ENCODE results near the gene SDC3. TPM values are rescaled to one million over a fixed set of nuclear protein-coding genes. Genes with fewer than 3 reads are reported as not detected.
"Not testable (repeated sequence)": the region's sequence is repeated elsewhere in the genome, so short reads cannot be mapped to it uniquely, and the experiment has no call there.

The SDC3 gene
- polyA plus RNA-seq (2012; ENCODE audit: insufficient read depth, insufficient read length) = 10.9 TPM

GRCh38 chr1:30908696-30909364 lies at the start of gene SDC3:
SDC3 (minus strand) TSS chr1:30908758; CDS start chr1:30908586, 172 bp downstream.
- peak within 1 kb of the TSS; percentile 39 for H3K4me3 ChIP-seq (ENCODE audit: low read length)
- DNase-seq (ENCODE audit: low read depth, low spot score) = no peak

DNA sequence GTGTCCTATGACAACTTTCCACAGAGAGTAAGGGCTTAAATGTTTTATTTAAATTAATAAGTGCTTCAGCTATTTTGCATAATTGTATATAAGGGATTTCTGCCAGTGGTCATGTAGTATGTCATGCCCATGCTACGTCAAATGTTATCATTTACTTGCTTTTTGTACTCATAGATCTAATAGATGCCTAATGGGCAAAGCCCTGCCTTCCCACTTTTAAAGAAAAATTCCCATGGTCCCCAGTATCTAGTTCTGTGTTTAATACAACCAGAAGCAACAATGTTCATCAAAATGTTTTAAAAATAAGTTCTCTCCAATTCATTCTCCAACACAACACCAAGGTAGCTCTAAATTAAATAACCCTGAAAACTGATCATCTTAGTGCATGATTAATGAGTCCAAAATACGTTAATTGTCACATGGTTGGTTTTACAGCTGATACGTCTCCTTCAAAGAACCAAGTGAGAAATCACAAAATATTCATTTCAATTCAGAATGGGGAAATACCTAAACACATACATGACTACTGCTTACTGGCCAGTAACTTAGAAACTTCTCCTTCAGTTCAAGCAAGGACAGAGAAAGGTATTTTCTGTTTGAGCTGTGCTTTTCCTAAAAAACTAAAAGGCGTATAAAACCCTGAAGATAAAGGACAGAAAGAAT lies 49.1 kb upstream of the SDC3 start:
- DNase-seq (ENCODE audit: low read depth, low spot score) = no peak
- no peak overlapping the region for H3K4me3 ChIP-seq (ENCODE audit: low read length)

DNA sequence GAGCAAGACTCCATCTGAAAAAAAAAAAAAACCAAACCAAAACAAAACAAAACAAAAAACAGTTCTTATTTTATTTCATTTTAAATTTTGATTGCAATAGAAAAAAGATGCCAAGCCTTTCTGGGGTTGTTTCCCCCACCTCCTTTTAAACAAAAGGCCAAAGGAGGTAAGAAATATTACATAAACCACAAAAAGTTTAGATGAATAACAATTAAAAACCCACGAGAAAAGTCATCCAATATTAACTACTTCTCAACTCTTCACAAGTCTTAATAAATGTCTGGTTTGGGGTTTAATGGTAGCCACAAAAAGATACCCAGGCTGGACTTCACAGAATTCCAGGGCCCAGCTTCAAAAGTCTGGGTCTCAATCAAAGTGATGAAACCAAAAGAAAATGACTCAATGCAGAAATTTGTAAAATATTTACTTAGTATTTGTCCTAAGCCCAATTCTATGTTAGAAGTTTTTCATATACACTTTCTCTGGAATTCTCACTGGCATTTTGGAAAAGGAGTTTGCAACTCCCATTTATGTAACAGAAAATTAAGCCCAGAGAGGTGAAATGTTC lies 47.0 kb upstream of the SDC3 start:
- DNase-seq (ENCODE audit: low read depth, low spot score) = no peak
- no peak overlapping the region for H3K4me3 ChIP-seq (ENCODE audit: low read length)

DNA sequence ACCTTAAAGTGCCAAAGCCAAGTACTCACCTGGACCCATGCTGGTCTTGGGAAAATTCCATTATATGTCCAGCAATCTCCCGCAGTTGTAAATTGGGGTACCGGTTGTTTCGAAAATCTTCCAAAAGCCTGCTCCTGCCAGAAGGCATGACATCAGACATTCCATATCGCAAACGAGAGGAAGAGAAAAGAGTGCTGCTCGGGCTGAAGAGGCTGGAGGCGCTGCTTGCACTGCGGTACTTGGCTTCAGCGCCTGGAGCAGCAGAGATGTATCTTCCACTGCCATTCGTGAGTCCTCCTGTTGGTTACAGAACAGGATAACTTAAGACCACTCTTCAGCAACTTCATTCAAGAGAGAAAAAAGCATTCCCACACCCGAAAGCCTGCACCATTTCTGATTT lies 45.1 kb upstream of the SDC3 start:
- H3K4me3 ChIP-seq (ENCODE audit: low read length) = no peak overlapping the region
- DNase-seq (ENCODE audit: low read depth, low spot score) = no peak

DNA sequence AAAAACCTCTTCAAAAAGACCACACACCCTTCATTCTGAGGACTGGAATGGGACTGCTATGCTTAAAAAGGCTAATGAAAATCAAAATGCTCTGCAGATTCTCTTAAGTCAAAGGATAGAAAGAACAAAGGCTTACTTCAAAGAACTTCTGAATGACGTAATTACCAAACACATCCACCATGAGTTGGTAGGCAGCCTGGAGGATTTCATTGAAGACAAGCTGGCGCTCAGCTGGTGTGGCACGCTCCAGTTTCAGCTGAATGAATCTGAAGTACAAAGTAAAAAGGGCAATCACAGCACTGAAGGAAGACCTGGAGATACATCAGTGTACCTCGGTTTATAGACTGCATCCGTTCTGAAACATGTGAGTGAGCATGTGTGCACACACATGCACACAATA lies 43.5 kb upstream of the SDC3 start:
- peak; percentile 56 for DNase-seq (ENCODE audit: low read depth, low spot score)
- no peak overlapping the region for H3K4me3 ChIP-seq (ENCODE audit: low read length)

- H3K4me3 ChIP-seq (ENCODE audit: low read length) = no peak overlapping the region
- DNase-seq (ENCODE audit: low read depth, low spot score) = no peak
Measured at GRCh38 chr1:30950700-30951099, 42.1 kb upstream of the SDC3 start.

GRCh38 chr1:30950053-30950452 lies 41.5 kb upstream of the SDC3 start:
- H3K4me3 ChIP-seq (ENCODE audit: low read length) = no peak overlapping the region
- DNase-seq (ENCODE audit: low read depth, low spot score) = no peak

DNA sequence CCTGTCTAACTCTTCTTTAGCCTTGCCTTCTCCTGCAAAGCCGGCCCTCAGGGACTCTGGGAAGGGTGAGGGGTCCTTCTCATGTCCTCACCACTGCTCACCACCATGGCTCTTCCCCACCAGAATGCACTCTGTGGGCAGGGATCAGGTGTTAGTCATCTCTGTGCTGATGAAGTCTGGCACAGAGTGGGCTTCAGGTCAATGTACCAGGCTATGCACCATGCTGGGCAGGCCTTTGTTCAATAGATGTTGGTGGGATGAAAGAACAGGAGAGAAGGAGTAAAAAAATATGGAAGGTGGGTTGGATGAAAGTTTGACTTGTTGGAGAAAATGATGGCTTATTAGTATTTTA lies 40.9 kb upstream of the SDC3 start:
- not testable (repeated sequence) for DNase-seq (ENCODE audit: low read depth, low spot score); H3K4me3 ChIP-seq (ENCODE audit: low read length)

- H3K4me3 ChIP-seq (ENCODE audit: low read length); DNase-seq (ENCODE audit: low read depth, low spot score): not testable (repeated sequence)
Measured at GRCh38 chr1:30948813-30949486, 40.4 kb upstream of the SDC3 start.

DNA sequence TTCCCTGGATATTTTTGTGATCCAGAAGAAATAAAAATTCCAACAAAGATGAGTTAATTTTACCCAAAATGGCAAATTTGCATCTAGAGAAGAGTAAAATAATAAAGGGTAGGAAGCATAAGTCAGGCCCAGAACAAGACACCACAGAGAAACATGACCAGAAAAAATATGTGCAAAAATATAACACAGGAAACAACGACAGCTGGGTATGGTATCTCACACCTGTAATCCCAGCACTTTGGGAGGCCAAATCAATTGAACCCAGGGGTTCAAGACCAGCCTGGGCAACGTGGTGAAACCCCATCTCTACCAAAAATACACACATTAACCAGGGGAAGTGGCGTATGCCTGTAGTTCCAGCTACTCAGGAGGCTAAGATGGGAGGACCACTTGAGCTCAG lies 39.7 kb upstream of the SDC3 start:
- H3K4me3 ChIP-seq (ENCODE audit: low read length) = no peak overlapping the region
- DNase-seq (ENCODE audit: low read depth, low spot score) = no peak

GRCh38 chr1:30947212-30947611 lies 38.7 kb upstream of the SDC3 start:
- H3K4me3 ChIP-seq (ENCODE audit: low read length) = no peak overlapping the region
- DNase-seq (ENCODE audit: low read depth, low spot score) = no peak

DNA sequence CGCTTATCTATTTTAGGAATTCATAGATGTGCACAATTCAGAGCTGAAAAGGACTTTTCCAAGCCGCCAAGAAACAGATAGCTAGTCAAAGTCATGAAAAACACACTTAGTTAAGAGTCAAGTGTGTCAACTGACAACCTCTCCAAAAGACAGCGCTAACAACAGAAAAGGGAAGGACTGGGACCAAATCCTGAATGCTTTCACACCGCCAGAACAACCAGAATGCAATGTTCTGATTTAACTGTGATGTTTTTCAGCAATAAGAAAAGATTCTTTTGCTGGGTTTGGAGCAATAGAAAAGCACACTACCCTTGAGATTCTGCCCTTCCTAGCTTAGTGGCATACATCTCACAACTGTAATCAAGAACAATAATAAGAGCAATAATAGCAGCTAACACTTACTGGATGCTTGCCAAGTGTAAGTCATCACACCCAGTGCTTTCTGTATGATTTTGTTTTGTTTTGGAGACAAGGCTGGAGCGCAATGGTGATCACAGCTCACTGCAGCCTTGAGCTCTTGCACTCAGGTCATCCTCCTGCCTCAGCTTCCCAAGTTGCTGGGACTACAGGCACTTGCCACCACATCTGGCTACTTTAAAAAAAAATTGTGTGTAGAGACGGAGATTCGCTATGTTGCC lies 33.9 kb upstream of the SDC3 start:
- H3K4me3 ChIP-seq (ENCODE audit: low read length) = no peak overlapping the region
- DNase-seq (ENCODE audit: low read depth, low spot score) = no peak

DNA sequence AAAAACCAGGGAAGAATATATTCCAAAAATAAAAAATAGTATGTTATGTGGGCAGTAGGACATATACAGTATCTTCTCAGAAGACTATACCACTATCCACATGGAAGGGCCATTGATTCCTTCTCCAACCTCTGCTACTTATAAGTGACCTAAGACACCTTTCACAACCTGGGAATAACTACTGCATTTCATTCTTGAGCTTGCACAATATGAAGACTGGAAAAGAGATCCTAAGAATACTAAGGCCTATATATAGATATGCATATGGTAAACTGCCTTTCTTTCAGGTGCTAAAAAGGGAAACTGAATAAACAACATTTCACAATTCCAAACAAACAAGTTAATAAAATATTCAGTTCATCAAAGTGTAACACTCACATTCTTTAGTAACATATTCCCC lies 32.0 kb upstream of the SDC3 start:
- DNase-seq (ENCODE audit: low read depth, low spot score) = no peak
- no peak overlapping the region for H3K4me3 ChIP-seq (ENCODE audit: low read length)

GRCh38 chr1:30936541-30937171 lies 28.1 kb upstream of the SDC3 start:
- DNase-seq (ENCODE audit: low read depth, low spot score) = no peak
- H3K4me3 ChIP-seq (ENCODE audit: low read length) = no peak overlapping the region

DNA sequence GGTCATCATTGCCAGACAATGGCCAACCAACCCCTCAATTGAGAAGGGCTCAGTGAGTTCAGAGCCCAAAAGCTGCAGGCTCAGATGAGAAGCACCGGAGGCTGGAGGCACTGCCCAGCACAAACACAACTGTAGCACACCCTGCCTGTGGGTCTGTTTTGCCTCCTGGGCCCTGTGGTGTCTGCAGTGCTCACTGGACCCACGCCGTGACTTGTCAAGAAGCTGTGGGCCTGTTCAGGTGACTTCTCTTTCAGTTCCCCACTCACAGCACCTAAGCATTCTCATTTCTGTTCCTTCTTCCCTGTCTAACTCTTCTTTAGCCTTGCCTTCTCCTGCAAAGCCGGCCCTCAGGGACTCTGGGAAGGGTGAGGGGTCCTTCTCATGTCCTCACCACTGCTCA lies 27.2 kb upstream of the SDC3 start:
- DNase-seq (ENCODE audit: low read depth, low spot score); H3K4me3 ChIP-seq (ENCODE audit: low read length): not testable (repeated sequence)

DNA sequence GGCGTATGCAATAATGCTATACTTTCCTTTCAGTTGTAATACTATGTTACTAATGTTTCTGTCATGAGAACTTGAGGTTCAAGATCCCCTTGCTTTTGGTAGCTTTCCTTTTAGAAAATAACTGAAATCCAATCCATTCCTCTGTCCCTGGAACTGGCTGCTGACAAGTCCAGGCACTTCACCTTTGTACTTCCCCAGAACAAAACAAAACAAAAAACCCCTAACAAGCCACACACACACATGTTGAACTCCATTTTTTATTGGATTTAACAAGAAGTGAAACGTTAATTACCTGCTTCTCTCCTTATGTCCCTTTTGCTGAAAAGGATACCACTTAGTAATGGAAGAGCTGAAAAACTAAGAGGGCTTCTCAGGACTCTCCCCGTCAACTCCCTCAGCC lies 26.1 kb upstream of the SDC3 start:
- no peak for DNase-seq (ENCODE audit: low read depth, low spot score)
- no peak overlapping the region for H3K4me3 ChIP-seq (ENCODE audit: low read length)

GRCh38 chr1:30933874-30934252 lies 25.3 kb upstream of the SDC3 start:
- H3K4me3 ChIP-seq (ENCODE audit: low read length) = no peak overlapping the region
- DNase-seq (ENCODE audit: low read depth, low spot score) = no peak

- no peak for DNase-seq (ENCODE audit: low read depth, low spot score)
- no peak overlapping the region for H3K4me3 ChIP-seq (ENCODE audit: low read length)
Measured at GRCh38 chr1:30930631-30931173, 22.1 kb upstream of the SDC3 start.

DNA sequence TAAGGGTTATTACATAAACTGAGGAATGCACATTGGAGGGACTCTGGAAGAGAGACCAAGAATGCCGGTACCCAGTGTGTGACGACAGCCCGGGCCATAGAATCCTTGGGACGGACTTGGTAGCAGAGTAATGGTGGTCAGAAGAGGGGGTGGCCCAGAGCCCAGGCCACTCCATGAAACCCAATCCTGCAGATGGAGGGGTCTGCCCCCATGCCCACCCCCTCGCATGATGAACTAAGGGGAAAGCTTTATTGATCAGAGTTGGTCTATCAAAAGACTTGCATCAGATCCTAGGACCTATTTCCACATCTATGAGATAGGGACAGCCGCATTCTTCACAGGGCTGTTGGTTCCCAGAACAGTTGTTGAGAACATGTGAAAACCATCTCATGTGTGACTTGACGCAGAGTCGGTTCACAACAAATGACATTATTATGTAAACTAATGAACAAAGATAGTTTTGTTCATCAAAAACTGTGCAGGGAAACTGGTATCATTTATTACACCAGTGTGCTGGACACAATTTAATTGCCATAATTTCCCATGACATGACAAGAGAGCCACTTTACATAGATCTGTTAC lies 21.5 kb upstream of the SDC3 start:
- DNase-seq (ENCODE audit: low read depth, low spot score) = no peak
- H3K4me3 ChIP-seq (ENCODE audit: low read length) = no peak overlapping the region
